ENCODE results near the gene EIF4G3. TPM values are rescaled to one million over a fixed set of nuclear protein-coding genes. Genes with fewer than 3 reads are reported as not detected.

The EIF4G3 gene
- total and polyA plus RNA-seq, 2 donors (not counting 3 experiments of a cell fraction or from before 2014, with no cell fraction given) = 40.7 to 78.5 TPM

GRCh38 chr1:20962576-20963258, 214.0 kb downstream of the EIF4G3 start:
- no peaks in the 10 kb centered on the region for H3K9me3 ChIP-seq (replicated peaks; ENCODE audit: control insufficient read depth, insufficient read depth, low read length)
- intact Hi-C loops (cut with micrococcal nuclease) = no loop called here
- dilution Hi-C loops (cut with MboI; ENCODE audit: extremely low pct_ligation_motif_present, low sequenced_read_pairs) = no loop called here
- peaks cover 3% of the 10 kb centered on the region for H3K79me2 ChIP-seq (ENCODE audit: control insufficient read depth, insufficient read depth, low read length)
- no peak overlapping the region for H3K27ac ChIP-seq (ENCODE audit: insufficient read depth, low read depth, low read length)
- H2AFZ ChIP-seq (ENCODE audit: low read depth, low read length) = no peak overlapping the region
- no peaks in the 10 kb centered on the region for H4K20me1 ChIP-seq (replicated peaks; ENCODE audit: control insufficient read depth, extremely low read depth, insufficient read depth, low read length)
- CTCF ChIA-PET = interaction anchor here (1.7 kb wide), 1 partner anchor 233 kb away, joined by 6 read pairs; no protein-coding TSS in a partner anchor
- no peak overlapping the region for H3K9ac ChIP-seq (replicated peaks; ENCODE audit: extremely low read depth, insufficient read depth, low read length)
- H3K36me3 ChIP-seq (ENCODE audit: control insufficient read depth in 2 of 2, extremely low read depth in 1 of 2, insufficient read depth in 2 of 2, low read length in 2 of 2) = no peaks in the 10 kb centered on the region
- H3K9me1 ChIP-seq (replicated peaks; ENCODE audit: control insufficient read depth, extremely low read depth, insufficient read depth, low read length) = no peaks in the 10 kb centered on the region
- no peak for DNase-seq (ENCODE audit: low read depth, low spot score)
- no peaks in the 10 kb centered on the region for H3K27me3 ChIP-seq (ENCODE audit: control insufficient read depth in 2 of 2, insufficient read depth in 2 of 2, low read length in 2 of 2)
- BruUV-seq (replicated peaks) = no TSS peak
- no peaks in the 10 kb centered on the region for H3K4me1 ChIP-seq (ENCODE audit: control insufficient read depth, extremely low read depth, insufficient read depth, low read length)
- no peak overlapping the region for H3K4me2 ChIP-seq (ENCODE audit: insufficient read depth, low read length)
- POLR2A ChIA-PET = no interaction called here
- no peak overlapping the region for H3K4me3 ChIP-seq (replicated peaks in 1 of 3; ENCODE audit: insufficient read depth in 1 of 3, low read depth in 1 of 3, low read length in 3 of 3)
- no peak for FAIRE-seq
- no peak for TF ChIP-seq MYC (IDR thresholded peaks at IDR 0.05; ENCODE audit: low read depth, low read length)
- TF ChIP-seq JUN (IDR thresholded peaks at IDR 0.05; ENCODE audit: borderline replicate concordance, insufficient read depth, insufficient read length, low read depth) = no peak
- TF ChIP-seq EZH2 (IDR thresholded peaks at IDR 0.05; ENCODE audit: borderline replicate concordance, low read depth, low read length, severe bottlenecking) = no peak
- no peak for TF ChIP-seq CTCF (IDR thresholded peaks at IDR 0.05; ENCODE audit: extremely low read depth in 1 of 2, insufficient read depth in 1 of 2, low read depth in 1 of 2, low read length in 2 of 2)
- TF ChIP-seq FOS (IDR thresholded peaks at IDR 0.05; ENCODE audit: borderline replicate concordance, insufficient read depth, low read length) = no peak
- no peak for TF ChIP-seq MAX (IDR thresholded peaks at IDR 0.05; ENCODE audit: insufficient read depth, insufficient read length)
- no peak for TF ChIP-seq POLR2AphosphoS5 (IDR thresholded peaks at IDR 0.05; ENCODE audit: insufficient read depth, low read depth, low read length)
- no peak for TF ChIP-seq GATA2 (IDR thresholded peaks at IDR 0.05; ENCODE audit: insufficient read depth, insufficient read length, low read depth, low read length)
- TF ChIP-seq POLR2A (IDR thresholded peaks at IDR 0.05; ENCODE audit: low read depth, low read length) = no peak

Measured in endothelial cell of umbilical vein (primary cell).